Adrenal gland (tissue), 12 donors: ENCODE measurements around the gene TMEM63A. TPM values are rescaled to one million over a fixed set of nuclear protein-coding genes. Genes with fewer than 3 reads are reported as not detected.
A peak's percentile ranks its signal among the peaks of the same experiment; 100 is the strongest.

Experiments
- DNase-seq, 7 donors: peaks; one replicate each; pipeline ENCODE4 v3.0.0-alpha.2; 2019 to 2020
- H3K27ac ChIP-seq, 5 donors: fragments of 200-600 bp; sonication (generic) in 4 of 5; 1 replicate in 3 of 5; 2 replicates in 2 of 5; pipeline versions ENCODE4 v1.5.1 to v1.8.0; 2016 to 2020; ENCODE audit warnings: mild to moderate bottlenecking in 1 of 5
- H3K27me3 ChIP-seq: fragments of 200-600 bp; 2 replicates; pipeline ENCODE4 v1.8.0; 2021
- H3K36me3 ChIP-seq, 2 donors: fragments of 200-600 bp; replicated peaks in 1 of 2; 1 replicate in 1 of 2; 2 replicates in 1 of 2; pipeline versions ENCODE4 v1.5.1 to v1.8.0; 2018 to 2022
- H3K4me1 ChIP-seq, 2 donors: fragments of 200-600 bp; replicated peaks in 1 of 2; 1 replicate in 1 of 2; 2 replicates in 1 of 2; pipeline versions ENCODE4 v1.5.1 to v1.8.0; 2018 to 2021
- H3K4me3 ChIP-seq, 4 donors: fragments of 200-600 bp; sonication (generic) in 3 of 4; one replicate each; pipeline ENCODE4 v1.5.1; 2016 to 2018
- H3K9me3 ChIP-seq, 3 donors: fragments of 200-600 bp; sonication (generic) in 1 of 3; replicated peaks in 1 of 3; 1 replicate in 2 of 3; 2 replicates in 1 of 3; pipeline versions ENCODE4 v1.5.1 to v1.8.0; 2016 to 2021
- CTCF ChIP-seq, 6 experiments: fragments of 450-650 bp in 4 of 6; fragments of 200-600 bp in 2 of 6; sonication (generic) in 1 of 6; IDR thresholded peaks; 1 replicate in 5 of 6; 2 replicates in 1 of 6; pipeline versions ENCODE4 v1.5.1 to v1.8.0; 2016 to 2021; ENCODE audit warnings: antibody characterized with exemption in 6 of 6, mild to moderate bottlenecking in 2 of 6, moderate library complexity in 1 of 6
- POLR2A ChIP-seq, 2 donors: fragments of 450-650 bp; IDR thresholded peaks; one replicate each; pipeline ENCODE4 v1.6.1; 2017; ENCODE audit warnings: antibody characterized with exemption in 2 of 2, mild to moderate bottlenecking in 2 of 2, moderate library complexity in 1 of 2
- WGBS, 4 donors: extraction: QIAGEN DNeasy Blood & Tissue Kit in 2 of 4; methylation state at CpG; one replicate each; pipeline versions ENCODE4 v1.1.5 to v1.1.7; 2013 to 2017; 5-methylcytosine and 5-hydroxymethylcytosine counted together
- intact Hi-C, 2 donors: fragments of 100-400 bp; cut with DNase I; formaldehyde crosslinking; loops; one replicate each; pipeline versions ENCODE4 v1.14.1 to v1.15.0; 2022 to 2023
- polyA plus RNA-seq, 3 donors: library from polyadenylated mRNA; stranded (reverse); fragments of 200-250 nt in 2 of 3; fragments of 350-450 nt in 1 of 3; fragmentation: Illumina TruSeq in 1 of 3; extraction: RNeasy Lipid Tissue Mini Kit (QIAGEN cat#74804) in 1 of 3; gene quantifications; one replicate each; pipeline ENCODE4 v1.2.3, GENCODE V29; 2013 to 2014
- total RNA-seq, 9 donors: library from RNA; depleted of rRNA in 4 of 9; stranded (reverse); fragments of >200 nt in 4 of 9; fragments of 120-200 nt in 1 of 9; fragmentation: NEBNext Ultra II Directional in 1 of 9; extraction: Animal tissue kit (Norgen Biotek cat#: 25700) in 1 of 9; gene quantifications; one replicate each; pipeline versions ENCODE4 v1.1.0 to v1.2.4, GENCODE V29; 2013 to 2023
- donor health status: healthy with polysubstance abuse.
- donor health status: Bipolar disorder and iron deficiency.
- donor health status: DM: yes; HTN: yes; CAD: no.
- donor health status: DM: no; HTN: no; CAD: no.
- donor health status: DM: no; HTN: no; CAD: no.
- donor health status: DM: yes; HTN: yes; CAD: no.

Gene TMEM63A
- total and polyA plus RNA-seq, 12 donors = 13.9 to 96.9 (median 52.3) TPM

DNA sequence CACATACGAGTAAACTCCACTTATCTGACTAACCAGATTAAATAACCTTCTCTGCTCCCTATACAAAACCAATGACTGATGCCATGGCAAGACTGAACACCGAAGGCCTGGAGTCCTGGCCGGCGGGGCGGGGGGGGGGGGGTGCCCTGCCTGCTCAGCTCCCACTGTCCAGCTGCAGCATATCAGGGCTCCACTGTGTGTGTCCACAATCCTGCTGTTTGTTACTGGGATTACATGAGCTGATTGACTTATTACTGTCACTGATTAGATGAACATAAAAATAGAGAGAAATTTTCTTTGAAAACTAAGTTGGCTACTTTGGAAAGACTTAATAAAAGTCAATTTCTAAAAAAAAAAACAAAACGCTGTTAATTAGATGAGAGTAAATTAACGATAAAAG lies 24.9 kb downstream of the TMEM63A start:
- H3K9me3 ChIP-seq = no peaks in the 10 kb centered on the region
- intact Hi-C loops = no loop called here
- no peak for TF ChIP-seq POLR2A (IDR thresholded peaks at IDR 0.05)
- no peak for TF ChIP-seq CTCF (IDR thresholded peaks at IDR 0.05)
- DNase-seq = no peak
- H3K36me3 ChIP-seq = peaks cover 0 to 50% of the 10 kb centered on the region in 2 donors
- no peaks in the 10 kb centered on the region for H3K27me3 ChIP-seq
- WGBS, 4 donors = 67 to 72% (median 69%) methylated on average over 6 to 7 of the region's 7 CpGs
- H3K27ac ChIP-seq = no peak overlapping the region
- no peak overlapping the region for H3K4me3 ChIP-seq
- no peaks in the 10 kb centered on the region for H3K4me1 ChIP-seq

- H3K4me3 ChIP-seq = no peak overlapping the region
- TF ChIP-seq POLR2A (IDR thresholded peaks at IDR 0.05) (no peak), CTCF (IDR thresholded peaks at IDR 0.05) (peak in 2 of 6 experiments; percentile 10 to 16)
- H3K36me3 ChIP-seq = peaks cover 0 to 36% of the 10 kb centered on the region in 2 donors
- no peak for DNase-seq
- H3K9me3 ChIP-seq = no peaks in the 10 kb centered on the region
- 74 to 90% (median 79%) methylated on average over 10 of the region's 10 CpGs for WGBS, 4 donors
- no peaks in the 10 kb centered on the region for H3K27me3 ChIP-seq
- intact Hi-C loops = no loop called here
- H3K4me1 ChIP-seq = peaks cover 0 to 4% of the 10 kb centered on the region in 2 donors
- no peak overlapping the region for H3K27ac ChIP-seq
These were observed 26.5 kb downstream of the TMEM63A start for GRCh38 chr1:225855503-225856300.

GRCh38 chr1:225853441-225853840 lies 28.7 kb downstream of the TMEM63A start:
- TF ChIP-seq CTCF (IDR thresholded peaks at IDR 0.05) (no peak), POLR2A (IDR thresholded peaks at IDR 0.05) (no peak)
- H3K27ac ChIP-seq = no peak overlapping the region
- WGBS, 4 donors = 89 to 99% (median 94%) methylated on average over 8 to 12 of the region's 12 CpGs
- DNase-seq = no peak
- intact Hi-C loops = no loop called here
- H3K27me3 ChIP-seq = no peaks in the 10 kb centered on the region
- no peaks in the 10 kb centered on the region for H3K9me3 ChIP-seq
- no peak overlapping the region for H3K4me3 ChIP-seq
- peaks cover 0 to 4% of the 10 kb centered on the region in 2 donors for H3K4me1 ChIP-seq
- peaks cover 0 to 22% of the 10 kb centered on the region in 2 donors for H3K36me3 ChIP-seq

DNA sequence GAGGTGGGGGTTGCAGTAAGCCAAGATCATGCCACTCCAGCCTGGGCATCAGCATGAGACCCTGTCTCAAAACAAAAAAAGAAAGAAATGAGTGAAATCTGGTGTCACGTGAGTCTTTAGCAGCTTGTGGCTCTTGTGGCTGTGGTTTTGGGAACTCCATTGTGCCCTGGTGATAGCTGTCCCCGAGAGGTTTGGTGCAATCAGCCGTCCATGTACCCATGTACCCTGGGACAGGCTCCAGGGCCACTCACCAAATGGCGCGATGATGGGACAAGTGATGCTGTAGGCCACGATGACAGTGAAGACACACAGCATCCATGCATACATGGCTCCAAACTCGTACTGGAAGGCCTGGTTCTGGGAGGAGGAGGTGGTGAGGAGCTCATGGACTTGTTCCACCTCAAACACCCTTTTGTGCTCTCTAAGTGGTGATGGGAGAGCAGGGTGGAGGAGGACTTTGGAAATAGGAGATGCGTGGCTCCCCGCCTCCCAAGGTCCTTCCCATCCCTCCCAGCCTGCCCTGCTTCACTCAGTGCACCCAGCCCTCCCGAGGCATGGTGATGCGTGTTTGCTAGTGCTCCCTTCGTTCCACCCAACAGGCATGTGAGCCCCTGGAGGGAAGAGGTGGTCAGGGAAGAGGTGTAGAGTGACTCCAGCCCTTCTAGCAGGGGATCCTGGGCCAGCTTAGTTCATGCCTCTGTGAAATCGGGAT lies 29.6 kb downstream of the TMEM63A start:
- H3K27me3 ChIP-seq = no peaks in the 10 kb centered on the region
- TF ChIP-seq POLR2A (IDR thresholded peaks at IDR 0.05) (no peak), CTCF (IDR thresholded peaks at IDR 0.05) (no peak)
- intact Hi-C loops = no loop called here

More for the DNA sequence above, 29.6 kb downstream of the TMEM63A start:
- Histone ChIP-seq H3K36me3 (peaks cover 0 to 29% of the 10 kb centered on the region in 2 donors), H3K4me1 (peaks cover 0 to 4% of the 10 kb centered on the region in 2 donors), H3K4me3 (no peak overlapping the region), H3K9me3 (no peaks in the 10 kb centered on the region), H3K27ac (peak overlapping the region in 2 of 5 donors; percentile 30 to 38)
- DNase-seq = no peak
- WGBS, 4 donors = 91 to 92% (median 92%) methylated on average over 11 to 13 of the region's 13 CpGs
